Daoy (cell line): ENCODE data around the gene UCK2. TPM values are rescaled to one million over a fixed set of nuclear protein-coding genes. Genes with fewer than 3 reads are reported as not detected.

Experiments
- DNase-seq: peaks from one replicate; pipeline ENCODE4 v3.0.0-alpha.2; 2015; ENCODE audit warnings: low read depth
- total RNA-seq: library from RNA; depleted of rRNA; stranded (reverse); fragments of >200 nt; shearing (Covaris generic); gene quantifications from 2 replicates; pipeline ENCODE4 v1.2.3, GENCODE V29; 2014

UCK2 gene
- total RNA-seq, 1 experiment from 2014 or later: 108 TPM

GRCh38 chr1:165900576-165901380, 73.4 kb downstream of the UCK2 start:
- DNase-seq: no peak

- DNase-seq: no peak
Measured at GRCh38 chr1:165902565-165902964, 75.2 kb downstream of the UCK2 start.

- peak; percentile 51 for DNase-seq
Measured at GRCh38 chr1:165903672-165904071, 76.3 kb downstream of the UCK2 start.

GRCh38 chr1:165904948-165905347, 77.5 kb downstream of the UCK2 start:
- no peak for DNase-seq

GRCh38 chr1:165905853-165906252, 78.4 kb downstream of the UCK2 start:
- DNase-seq: no peak

- DNase-seq: peak; percentile 50
Measured at GRCh38 chr1:165907256-165907857, 79.9 kb downstream of the UCK2 start.

GRCh38 chr1:165910764-165911421, 83.5 kb downstream of the UCK2 start:
- no peak for DNase-seq

- no peak for DNase-seq
Measured at GRCh38 chr1:165911609-165912281, 84.3 kb downstream of the UCK2 start.

GRCh38 chr1:165912638-165913037, 85.2 kb downstream of the UCK2 start:
- DNase-seq: no peak

- peak; percentile 71 for DNase-seq
Measured at GRCh38 chr1:165914136-165914798, 86.9 kb downstream of the UCK2 start.

- no peak for DNase-seq
Measured at GRCh38 chr1:165915480-165915879, 88.1 kb downstream of the UCK2 start.

- no peak for DNase-seq
Measured at GRCh38 chr1:165915932-165916348, 88.5 kb downstream of the UCK2 start.

GRCh38 chr1:165917166-165917565, 89.8 kb downstream of the UCK2 start:
- DNase-seq: no peak

GRCh38 chr1:165924117-165924516, 96.7 kb downstream of the UCK2 start:
- DNase-seq: no peak

GRCh38 chr1:165925498-165926079, 98.2 kb downstream of the UCK2 start:
- no peak for DNase-seq

- no peak for DNase-seq
Measured at GRCh38 chr1:165927169-165927568, 99.8 kb downstream of the UCK2 start.

GRCh38 chr1:165928075-165928731, 100.8 kb downstream of the UCK2 start:
- peak; percentile 63 for DNase-seq

GRCh38 chr1:165930961-165931360, 103.5 kb downstream of the UCK2 start:
- DNase-seq: no peak

- DNase-seq: no peak
Measured at GRCh38 chr1:165933446-165934170, 106.2 kb downstream of the UCK2 start.

- DNase-seq: no peak
Measured at GRCh38 chr1:165936542-165936941, 109.1 kb downstream of the UCK2 start.
